SK-N-SH treated with all-trans-retinoic acid at 6 μM for 48 hours (cell line): ENCODE results near the gene DNAJC4.

Experiments
- ATAC-seq: fragments of 200-7000 bp; cut with Tn5 transposase; 3 replicates; pipeline ENCODE4 v1.9.1; 2020; ENCODE audit warnings: mild to moderate bottlenecking, moderate library complexity
- ARNTL ChIP-seq: fragments of 450-650 bp; formaldehyde crosslinking; IDR thresholded peaks from 2 replicates; pipeline ENCODE4 v1.5.0; 2020; ENCODE audit warnings: low read depth, mild to moderate bottlenecking, moderate library complexity, borderline replicate concordance
- BACH2 ChIP-seq: fragments of 250-450 bp; sonication (Bioruptor Pico); IDR thresholded peaks from 2 replicates; pipeline ENCODE4 v1.9.0; 2021; ENCODE audit warnings: mild to moderate bottlenecking, borderline replicate concordance
- CREB5 ChIP-seq: fragments of 250-450 bp; sonication (Bioruptor Pico); IDR thresholded peaks from 2 replicates; pipeline ENCODE4 v1.5.1; 2020; ENCODE audit warnings: low read depth, mild to moderate bottlenecking, moderate library complexity
- CSDC2 ChIP-seq: fragments of 250-450 bp; sonication (Bioruptor Pico); IDR thresholded peaks from 2 replicates; pipeline ENCODE4 v1.5.0; 2020; ENCODE audit warnings: mild to moderate bottlenecking, moderate library complexity
- CSRNP3 ChIP-seq: fragments of 250-450 bp; sonication (Bioruptor Pico); IDR thresholded peaks from 2 replicates; pipeline ENCODE4 v1.5.1; 2021; ENCODE audit warnings: mild to moderate bottlenecking, moderate library complexity
- ESRRG ChIP-seq: fragments of 250-450 bp; sonication (Bioruptor Pico); IDR thresholded peaks from 2 replicates; pipeline ENCODE4 v1.6.1; 2021; ENCODE audit warnings: mild to moderate bottlenecking
- GLIS3 ChIP-seq: fragments of 250-450 bp; sonication (Bioruptor Pico); IDR thresholded peaks from 2 replicates; pipeline ENCODE4 v1.5.0; 2020; ENCODE audit warnings: mild to moderate bottlenecking, moderate library complexity
- ISL1 ChIP-seq: fragments of 250-450 bp; sonication (Bioruptor Pico); IDR thresholded peaks from 2 replicates; pipeline ENCODE4 v2.1.2; 2022; ENCODE audit warnings: mild to moderate bottlenecking, moderate library complexity
- OSR1 ChIP-seq: fragments of 250-450 bp; sonication (Bioruptor Pico); IDR thresholded peaks from 2 replicates; pipeline ENCODE4 v1.8.0; 2022; ENCODE audit warnings: moderate library complexity, mild to moderate bottlenecking, inconsistent platforms
- POU6F1 ChIP-seq: fragments of 250-450 bp; sonication (Bioruptor Pico); IDR thresholded peaks from 2 replicates; pipeline ENCODE4 v1.8.0; 2021; ENCODE audit warnings: low read depth, mild to moderate bottlenecking, moderate library complexity, borderline replicate concordance
- PPARA ChIP-seq: fragments of 250-450 bp; sonication (Bioruptor Pico); IDR thresholded peaks from 2 replicates; pipeline ENCODE4 v1.5.0; 2020; ENCODE audit warnings: mild to moderate bottlenecking, borderline replicate concordance
- SNAI2 ChIP-seq: fragments of 250-450 bp; sonication (Bioruptor Pico); IDR thresholded peaks from 2 replicates; pipeline ENCODE4 v1.5.0; 2020; ENCODE audit warnings: mild to moderate bottlenecking, moderate library complexity
- TCF4 ChIP-seq: fragments of 250-450 bp; sonication (Bioruptor Pico); IDR thresholded peaks from 2 replicates; pipeline ENCODE4 v1.8.0; 2021; ENCODE audit warnings: mild to moderate bottlenecking, moderate library complexity, borderline replicate concordance
- TOX ChIP-seq: fragments of 250-450 bp; sonication (Bioruptor Pico); IDR thresholded peaks from 2 replicates; pipeline ENCODE4 v1.8.0; 2021; ENCODE audit warnings: mild to moderate bottlenecking, moderate library complexity, borderline replicate concordance
- TSHZ2 ChIP-seq: fragments of 250-450 bp; sonication (Bioruptor Pico); IDR thresholded peaks from 2 replicates; pipeline ENCODE4 v1.5.0; 2020; ENCODE audit warnings: mild to moderate bottlenecking, moderate library complexity
- ZC3H10 ChIP-seq: fragments of 250-450 bp; sonication (Bioruptor Pico); IDR thresholded peaks from 2 replicates; pipeline ENCODE4 v1.5.1; 2021; ENCODE audit warnings: mild to moderate bottlenecking, moderate library complexity
- ZFP3 ChIP-seq: fragments of 250-450 bp; sonication (Bioruptor Pico); IDR thresholded peaks from 2 replicates; pipeline ENCODE4 v1.5.0; 2020; ENCODE audit warnings: mild to moderate bottlenecking, moderate library complexity
- ZNF565 ChIP-seq: fragments of 450-650 bp; formaldehyde crosslinking; conservative IDR thresholded peaks from 2 replicates; pipeline ENCODE4 v1.5.0; 2020; ENCODE audit warnings: low read depth, mild to moderate bottlenecking, moderate library complexity
- ZNF8 ChIP-seq: fragments of 450-650 bp; formaldehyde crosslinking; IDR thresholded peaks from 2 replicates; pipeline ENCODE4 v1.5.0; 2020; ENCODE audit warnings: mild to moderate bottlenecking, moderate library complexity

The DNAJC4 gene

GRCh38 chr11:64253043-64253442, 22.7 kb downstream of the DNAJC4 start:
- no peak for TF ChIP-seq PPARA (CRISPR knock-in tag)
- no peak for TF ChIP-seq OSR1 (CRISPR knock-in tag)
- TF ChIP-seq ZFP3 (CRISPR knock-in tag), result no peak
- no peak for TF ChIP-seq CSDC2 (CRISPR knock-in tag)
- TF ChIP-seq ZNF8 (CRISPR knock-in tag), result no peak
- no peak for TF ChIP-seq ARNTL
- ATAC-seq, result no peak

GRCh38 chr11:64253481-64253880, 23.1 kb downstream of the DNAJC4 start:
- TF ChIP-seq BACH2 (no peak), GLIS3 (no peak), ZFP3 (CRISPR knock-in tag) (no peak), ZNF8 (CRISPR knock-in tag) (no peak), SNAI2 (CRISPR knock-in tag) (no peak), CSRNP3 (CRISPR knock-in tag) (no peak), ISL1 (CRISPR knock-in tag) (no peak), ARNTL (no peak), ESRRG (CRISPR knock-in tag) (no peak), TSHZ2 (CRISPR knock-in tag) (no peak), CREB5 (CRISPR knock-in tag) (no peak), TCF4 (CRISPR knock-in tag) (no peak), ZC3H10 (CRISPR knock-in tag) (no peak), POU6F1 (CRISPR knock-in tag) (no peak), TOX (CRISPR knock-in tag) (no peak), PPARA (CRISPR knock-in tag) (no peak), CSDC2 (CRISPR knock-in tag) (no peak)
- ATAC-seq, result no peak

GRCh38 chr11:64254326-64254725, 24.0 kb downstream of the DNAJC4 start:
- TF ChIP-seq ZNF565 (CRISPR knock-in tag), result no peak
- no peak for TF ChIP-seq OSR1 (CRISPR knock-in tag)
- TF ChIP-seq ZFP3 (CRISPR knock-in tag), result no peak
- no peak for TF ChIP-seq ZC3H10 (CRISPR knock-in tag)
- no peak for ATAC-seq

- no peak for TF ChIP-seq BACH2
- no peak for TF ChIP-seq ZC3H10 (CRISPR knock-in tag)
- TF ChIP-seq ARNTL, result no peak
- no peak for TF ChIP-seq ZNF8 (CRISPR knock-in tag)
- no peak for TF ChIP-seq TCF4 (CRISPR knock-in tag)
- no peak for ATAC-seq
Measured at GRCh38 chr11:64255135-64256128, 25.1 kb downstream of the DNAJC4 start.
